ENCODE data around the gene NKAIN2.
"Not testable (repeated sequence)": the region's sequence is repeated elsewhere in the genome, so short reads cannot be mapped to it uniquely, and the experiment has no call there.

NKAIN2 gene

DNA sequence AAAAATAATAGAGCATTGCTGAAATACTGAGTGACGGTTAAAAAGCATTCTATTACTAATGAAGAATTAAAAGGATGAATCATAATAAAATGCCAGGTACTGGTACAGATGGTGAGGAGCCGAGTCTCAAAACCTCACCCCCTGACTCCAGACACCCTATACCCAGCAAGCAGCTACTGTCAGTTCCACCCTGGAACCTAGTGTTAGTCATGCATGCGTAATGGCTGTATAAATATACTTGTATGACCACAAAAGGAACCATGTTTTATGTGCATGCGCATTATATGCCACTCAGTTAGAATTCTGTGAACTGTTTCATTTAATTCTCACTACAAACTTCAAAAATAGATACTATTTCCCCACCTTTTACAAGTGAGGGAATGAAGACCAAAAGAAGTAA is 589.9 kb downstream of the NKAIN2 start:
- TF ChIP-seq, protein P1, sequence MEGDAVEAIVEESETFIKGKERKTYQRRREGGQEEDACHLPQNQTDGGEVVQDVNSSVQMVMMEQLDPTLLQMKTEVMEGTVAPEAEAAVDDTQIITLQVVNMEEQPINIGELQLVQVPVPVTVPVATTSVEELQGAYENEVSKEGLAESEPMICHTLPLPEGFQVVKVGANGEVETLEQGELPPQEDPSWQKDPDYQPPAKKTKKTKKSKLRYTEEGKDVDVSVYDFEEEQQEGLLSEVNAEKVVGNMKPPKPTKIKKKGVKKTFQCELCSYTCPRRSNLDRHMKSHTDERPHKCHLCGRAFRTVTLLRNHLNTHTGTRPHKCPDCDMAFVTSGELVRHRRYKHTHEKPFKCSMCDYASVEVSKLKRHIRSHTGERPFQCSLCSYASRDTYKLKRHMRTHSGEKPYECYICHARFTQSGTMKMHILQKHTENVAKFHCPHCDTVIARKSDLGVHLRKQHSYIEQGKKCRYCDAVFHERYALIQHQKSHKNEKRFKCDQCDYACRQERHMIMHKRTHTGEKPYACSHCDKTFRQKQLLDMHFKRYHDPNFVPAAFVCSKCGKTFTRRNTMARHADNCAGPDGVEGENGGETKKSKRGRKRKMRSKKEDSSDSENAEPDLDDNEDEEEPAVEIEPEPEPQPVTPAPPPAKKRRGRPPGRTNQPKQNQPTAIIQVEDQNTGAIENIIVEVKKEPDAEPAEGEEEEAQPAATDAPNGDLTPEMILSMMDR (conservative IDR thresholded peaks at IDR 0.05; ENCODE audit: low read length), result no peak
- H3K4me3 ChIP-seq (ENCODE audit: low read length), result no peak overlapping the region
- no peak for DNase-seq (ENCODE audit: low read depth)

DNA sequence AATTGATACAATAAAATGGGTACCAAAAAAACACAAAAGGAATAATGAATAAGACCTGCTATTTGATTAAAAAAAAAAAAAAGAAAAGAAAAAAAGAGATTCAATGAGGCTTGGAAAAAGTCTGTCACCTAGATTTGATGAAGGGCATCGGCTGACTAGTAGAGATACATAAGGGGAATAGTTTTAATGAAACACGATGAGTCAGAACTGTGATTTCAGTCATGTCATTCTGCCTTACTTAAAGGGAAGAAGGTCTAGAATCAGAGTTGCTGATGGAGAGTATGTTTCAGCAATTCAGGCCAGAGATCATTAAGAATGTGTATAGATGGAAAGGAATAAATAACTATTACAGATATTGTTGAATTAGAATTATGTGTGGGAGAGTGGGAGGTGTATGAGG is 592.7 kb downstream of the NKAIN2 start:
- TF ChIP-seq, protein P1 (conservative IDR thresholded peaks at IDR 0.05; ENCODE audit: low read length), result no peak
- no peak for DNase-seq (ENCODE audit: low read depth)
- no peak overlapping the region for H3K4me3 ChIP-seq (ENCODE audit: low read length)

DNA sequence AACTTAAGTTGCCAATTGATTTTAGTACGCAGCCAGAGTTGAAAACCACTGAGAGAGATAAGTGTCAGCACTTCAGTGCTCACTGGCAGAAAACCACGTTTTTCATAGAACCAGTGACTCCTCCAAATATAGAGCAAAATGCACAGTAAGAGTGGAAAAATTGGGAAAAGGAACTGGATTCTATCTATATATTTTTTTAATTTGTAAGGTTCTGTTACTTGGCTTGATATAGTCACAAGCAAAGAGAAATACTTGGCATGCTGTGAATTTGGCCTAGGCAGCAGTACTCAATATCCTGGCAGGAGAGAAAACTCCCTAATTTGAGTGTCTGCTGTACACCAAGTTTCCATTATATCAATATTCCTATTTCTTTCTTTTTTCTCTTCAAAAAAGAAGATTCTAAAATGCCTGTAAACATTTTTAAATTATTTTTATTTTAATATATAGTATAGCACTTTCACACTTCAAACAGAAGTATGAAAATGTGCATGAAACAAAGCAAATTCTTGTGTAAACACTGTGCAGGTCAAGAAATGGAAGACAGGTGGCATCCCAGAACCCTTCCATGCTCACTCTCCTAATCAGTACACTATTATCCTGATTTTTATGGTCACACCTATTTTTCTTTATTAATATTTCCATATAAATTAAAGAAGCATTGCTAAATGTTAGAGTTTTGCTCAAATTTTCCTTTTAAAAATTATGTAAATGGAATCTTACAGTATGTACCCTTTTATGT is 596.8 kb downstream of the NKAIN2 start:
- no peak for DNase-seq (ENCODE audit: low read depth)
- TF ChIP-seq, protein P1 (conservative IDR thresholded peaks at IDR 0.05; ENCODE audit: low read length), result no peak
- no peak overlapping the region for H3K4me3 ChIP-seq (ENCODE audit: low read length)

DNA sequence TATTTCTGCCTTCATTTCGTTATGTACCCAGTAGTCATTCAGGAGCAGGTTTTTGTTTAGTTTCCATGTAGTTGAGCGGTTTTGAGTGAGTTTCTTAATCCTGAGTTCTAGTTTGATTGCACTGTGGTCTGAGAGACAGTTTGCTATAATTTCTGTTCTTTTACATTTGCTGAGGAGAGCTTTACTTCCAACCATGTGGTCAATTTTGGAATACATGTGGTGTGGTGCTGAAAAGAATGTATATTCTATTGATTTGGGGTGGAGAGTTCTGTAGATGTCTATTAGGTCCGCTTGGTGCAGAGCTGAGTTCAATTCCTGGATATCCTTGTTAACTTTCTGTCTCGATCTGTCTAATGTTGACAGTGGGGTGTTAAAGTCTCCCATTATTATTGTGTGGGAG is 606.8 kb downstream of the NKAIN2 start:
- DNase-seq (ENCODE audit: low read depth); H3K4me3 ChIP-seq (ENCODE audit: low read length): not testable (repeated sequence)

DNA sequence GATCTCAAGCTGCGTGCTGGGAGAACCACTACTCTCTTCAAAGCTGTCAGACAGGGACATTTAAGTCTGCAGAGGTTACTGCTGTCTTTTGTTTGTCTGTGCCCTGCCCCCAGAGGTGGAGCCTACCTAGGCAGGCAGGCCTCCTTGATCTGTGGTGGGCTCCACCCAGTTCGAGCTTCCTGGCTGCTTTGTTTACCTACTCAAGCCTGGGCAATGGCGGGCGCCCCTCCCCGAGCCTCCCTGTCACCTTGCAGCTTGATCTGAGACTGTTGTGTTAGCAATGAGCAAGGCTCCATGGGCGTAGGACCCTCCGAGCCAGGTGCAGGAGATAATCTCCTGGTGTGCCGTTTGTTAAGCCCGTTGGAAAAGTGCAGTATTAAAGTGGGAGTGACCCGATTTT is 609.0 kb downstream of the NKAIN2 start:
- H3K4me3 ChIP-seq (ENCODE audit: low read length); DNase-seq (ENCODE audit: low read depth): not testable (repeated sequence)

DNA sequence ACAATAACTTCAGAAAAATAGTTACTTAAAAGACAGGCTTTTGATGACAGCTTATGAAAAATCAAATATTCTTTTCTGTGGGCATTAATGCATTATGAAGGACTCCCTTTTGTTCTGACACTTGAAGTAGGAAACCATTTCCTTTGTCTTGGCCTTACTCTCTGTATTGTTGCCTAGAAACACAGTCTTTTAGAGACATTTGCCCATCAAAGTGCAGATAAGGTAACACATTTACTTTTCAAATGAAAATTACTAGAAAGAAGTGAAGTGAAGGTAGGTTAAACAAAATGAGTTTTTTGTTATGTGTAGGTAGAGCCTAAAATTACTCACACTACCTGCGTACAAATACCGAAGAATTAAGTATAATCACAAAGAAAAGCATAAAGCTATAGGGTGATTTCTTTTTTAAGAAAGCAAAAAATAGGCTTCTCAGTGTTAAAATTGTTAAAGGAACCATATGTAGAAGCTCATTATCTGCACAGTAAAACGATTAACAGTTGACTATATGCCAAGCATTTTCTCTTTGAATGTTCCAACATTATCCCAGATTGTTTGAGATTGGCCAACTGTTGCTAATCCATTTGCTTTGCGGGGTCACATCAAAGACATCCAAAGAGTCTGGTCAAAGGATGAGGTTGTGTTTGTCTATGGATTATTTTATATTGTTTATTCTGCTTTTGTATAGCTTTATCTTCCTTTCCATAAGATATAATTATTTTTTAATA is 616.6 kb downstream of the NKAIN2 start:
- no peak for DNase-seq (ENCODE audit: low read depth)
- H3K4me3 ChIP-seq (ENCODE audit: low read length), result no peak overlapping the region
- TF ChIP-seq, protein P1 (conservative IDR thresholded peaks at IDR 0.05; ENCODE audit: low read length), result no peak

DNA sequence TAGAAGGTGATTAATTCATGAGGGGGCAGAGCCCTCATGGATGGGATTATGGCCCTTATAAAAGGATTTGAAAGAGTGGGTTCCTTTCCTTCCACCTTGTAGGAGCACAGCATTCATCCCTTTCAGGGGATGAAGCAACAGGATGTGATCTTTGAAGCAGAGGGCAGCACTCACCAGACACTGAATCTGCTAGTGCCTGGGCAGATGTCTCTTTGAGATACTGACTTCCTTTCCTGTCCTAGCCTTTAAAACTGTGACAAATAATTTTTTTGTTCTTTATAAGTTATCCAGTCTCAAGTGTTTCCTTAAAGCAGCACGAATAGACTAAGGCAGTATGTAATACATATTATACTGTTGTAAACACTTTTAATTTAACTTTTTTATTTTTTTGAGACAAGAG is 620.0 kb downstream of the NKAIN2 start:
- DNase-seq (ENCODE audit: low read depth), result no peak
- TF ChIP-seq, protein P1 (conservative IDR thresholded peaks at IDR 0.05; ENCODE audit: low read length), result no peak
- no peak overlapping the region for H3K4me3 ChIP-seq (ENCODE audit: low read length)

DNA sequence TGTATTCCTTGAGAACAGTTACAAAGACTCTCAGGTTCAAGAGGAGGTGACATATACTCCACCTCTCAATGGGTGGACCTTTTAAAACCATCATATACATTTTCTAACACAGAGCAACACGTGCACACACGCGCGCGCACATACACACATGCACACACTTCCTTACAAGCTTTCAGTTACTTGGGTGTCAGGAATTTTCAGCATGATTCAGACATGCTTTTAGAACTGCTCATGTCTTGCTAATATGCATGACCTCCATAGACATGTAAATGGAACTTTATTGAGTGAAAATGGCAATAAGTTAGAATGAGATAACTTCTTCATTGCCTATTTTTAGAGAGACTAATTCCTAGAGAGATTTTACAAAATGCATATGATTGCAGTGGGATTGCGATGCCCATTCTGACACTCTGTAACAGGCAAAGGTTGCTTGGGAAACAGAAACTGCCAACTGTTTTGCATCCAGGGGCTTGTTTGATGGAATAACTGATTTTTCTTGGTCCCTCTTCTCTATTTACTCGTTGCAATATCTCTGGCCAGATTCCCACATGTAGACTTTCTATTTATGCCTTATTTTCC is 627.2 kb downstream of the NKAIN2 start:
- no peak overlapping the region for H3K4me3 ChIP-seq (ENCODE audit: low read length)
- no peak for DNase-seq (ENCODE audit: low read depth)

More for the DNA sequence above, 627.2 kb downstream of the NKAIN2 start:
- TF ChIP-seq, protein P1 (conservative IDR thresholded peaks at IDR 0.05; ENCODE audit: low read length), result no peak

Data from AG10803 (cell line).